ENCODE data around the gene TSHZ2.

- no peak for TF ChIP-seq CTCF (IDR thresholded peaks at IDR 0.05; ENCODE audit: low read depth, low read length)
- no peak for TF ChIP-seq EZH2phosphoT487 (IDR thresholded peaks at IDR 0.05; ENCODE audit: low read depth)
Measured at GRCh38 chr20:53491462-53491861, 519.3 kb downstream of the TSHZ2 start.
